ENCODE data around the gene IGFBP2. TPM values are rescaled to one million over a fixed set of nuclear protein-coding genes. Genes with fewer than 3 reads are reported as not detected.

IGFBP2 gene
- polyA plus RNA-seq, 4 donors: 9.8 to 163 (median 56.4) TPM

- H3K4me1 ChIP-seq (ENCODE audit: control insufficient read depth in 3 of 3, insufficient read depth in 2 of 3, low read depth in 1 of 3, low read length in 2 of 3): peaks cover 0 to 21% (median 2%) of the 10 kb centered on the region in 3 donors
- FAIRE-seq: no peak
- WGBS, 3 donors: 45 to 58% (median 55%) methylated on average over 13 of the region's 13 CpGs
- no peaks in the 10 kb centered on the region for H3K36me3 ChIP-seq (ENCODE audit: control insufficient read depth in 3 of 3, insufficient read depth in 2 of 3, low read depth in 1 of 3, low read length in 3 of 3)
- DNase-seq: no peak
- H3K4me3 ChIP-seq (ENCODE audit: low read depth in 1 of 3, low read length in 3 of 3): peak overlapping the region in 1 of 3 donors; percentile 46
- no peak overlapping the region for H3K27ac ChIP-seq (ENCODE audit: low read depth in 1 of 3, low read length in 2 of 3)
- no peaks in the 10 kb centered on the region for H3K9me3 ChIP-seq (ENCODE audit: control insufficient read depth in 2 of 2, insufficient read depth in 1 of 2, low read depth in 1 of 2, low read length in 1 of 2)
- H3K27me3 ChIP-seq (ENCODE audit: control insufficient read depth in 3 of 3, insufficient read depth in 3 of 3, low read length in 3 of 3): peaks cover 2 to 21% (median 8%) of the 10 kb centered on the region in 3 donors
Measured at GRCh38 chr2:216632346-216632951, 771 bp upstream of the IGFBP2 start.

GRCh38 chr2:216633616-216634369, 573 bp downstream of the IGFBP2 start:
- 0 to 1% (median 1%) methylated on average over 35 to 71 of the region's 71 CpGs for WGBS, 3 donors
- peak overlapping the region; percentile 37 to 89 (median 57) for H3K4me3 ChIP-seq (ENCODE audit: low read depth in 1 of 3, low read length in 3 of 3)
- H3K4me1 ChIP-seq (ENCODE audit: control insufficient read depth in 3 of 3, insufficient read depth in 2 of 3, low read depth in 1 of 3, low read length in 2 of 3): peaks cover 0 to 33% (median 5%) of the 10 kb centered on the region in 3 donors
- FAIRE-seq: no peak
- peak; percentile 24 to 75 for DNase-seq
- H3K27ac ChIP-seq (ENCODE audit: low read depth in 1 of 3, low read length in 2 of 3): peak overlapping the region in 2 of 3 donors; percentile 32 to 99
- no peaks in the 10 kb centered on the region for H3K9me3 ChIP-seq (ENCODE audit: control insufficient read depth in 2 of 2, insufficient read depth in 1 of 2, low read depth in 1 of 2, low read length in 1 of 2)
- peaks cover 2 to 21% (median 8%) of the 10 kb centered on the region in 3 donors for H3K27me3 ChIP-seq (ENCODE audit: control insufficient read depth in 3 of 3, insufficient read depth in 3 of 3, low read length in 3 of 3)
- H3K36me3 ChIP-seq (ENCODE audit: control insufficient read depth in 3 of 3, insufficient read depth in 2 of 3, low read depth in 1 of 3, low read length in 3 of 3): peaks cover 0 to 12% (median 0%) of the 10 kb centered on the region in 3 donors

- FAIRE-seq (no peak), DNase-seq (peak; percentile 17 to 68)
- Histone ChIP-seq H3K36me3 (ENCODE audit: control insufficient read depth in 3 of 3, insufficient read depth in 2 of 3, low read depth in 1 of 3, low read length in 3 of 3) (peaks cover 0 to 19% (median 0%) of the 10 kb centered on the region in 3 donors), H3K4me3 (ENCODE audit: low read depth in 1 of 3, low read length in 3 of 3) (peak overlapping the region in 2 of 3 donors; percentile 57 to 89), H3K9me3 (ENCODE audit: control insufficient read depth in 2 of 2, insufficient read depth in 1 of 2, low read depth in 1 of 2, low read length in 1 of 2) (no peaks in the 10 kb centered on the region), H3K27ac (ENCODE audit: low read depth in 1 of 3, low read length in 2 of 3) (peak overlapping the region in 1 of 3 donors; percentile 99), H3K4me1 (ENCODE audit: control insufficient read depth in 3 of 3, insufficient read depth in 2 of 3, low read depth in 1 of 3, low read length in 2 of 3) (peaks cover 0 to 33% (median 5%) of the 10 kb centered on the region in 3 donors), H3K27me3 (ENCODE audit: control insufficient read depth in 3 of 3, insufficient read depth in 3 of 3, low read length in 3 of 3) (peaks cover 2 to 21% (median 8%) of the 10 kb centered on the region in 3 donors)
- WGBS, 3 donors: 7 to 10% (median 10%) methylated on average over 23 of the region's 23 CpGs
Measured at GRCh38 chr2:216634370-216635148, 1.3 kb downstream of the IGFBP2 start.

- peaks cover 0 to 33% (median 5%) of the 10 kb centered on the region in 3 donors for H3K4me1 ChIP-seq (ENCODE audit: control insufficient read depth in 3 of 3, insufficient read depth in 2 of 3, low read depth in 1 of 3, low read length in 2 of 3)
- H3K27ac ChIP-seq (ENCODE audit: low read depth in 1 of 3, low read length in 2 of 3): peak overlapping the region in 1 of 3 donors; percentile 99
- WGBS, 3 donors: 21 to 24% (median 23%) methylated on average over 7 of the region's 7 CpGs
- H3K9me3 ChIP-seq (ENCODE audit: control insufficient read depth in 2 of 2, insufficient read depth in 1 of 2, low read depth in 1 of 2, low read length in 1 of 2): no peaks in the 10 kb centered on the region
- H3K36me3 ChIP-seq (ENCODE audit: control insufficient read depth in 3 of 3, insufficient read depth in 2 of 3, low read depth in 1 of 3, low read length in 3 of 3): peaks cover 0 to 24% (median 0%) of the 10 kb centered on the region in 3 donors
- peak overlapping the region in 1 of 3 donors; percentile 89 for H3K4me3 ChIP-seq (ENCODE audit: low read depth in 1 of 3, low read length in 3 of 3)
- FAIRE-seq (no peak), DNase-seq (peak in 1 of 2 donors; percentile 9)
- H3K27me3 ChIP-seq (ENCODE audit: control insufficient read depth in 3 of 3, insufficient read depth in 3 of 3, low read length in 3 of 3): peaks cover 2 to 21% (median 8%) of the 10 kb centered on the region in 3 donors
Measured at GRCh38 chr2:216635171-216635570, 2.0 kb downstream of the IGFBP2 start.

GRCh38 chr2:216635701-216636550, 2.7 kb downstream of the IGFBP2 start:
- H3K36me3 ChIP-seq (ENCODE audit: control insufficient read depth in 3 of 3, insufficient read depth in 2 of 3, low read depth in 1 of 3, low read length in 3 of 3): peaks cover 0 to 31% (median 0%) of the 10 kb centered on the region in 3 donors
- H3K4me1 ChIP-seq (ENCODE audit: control insufficient read depth in 3 of 3, insufficient read depth in 2 of 3, low read depth in 1 of 3, low read length in 2 of 3): peaks cover 0 to 33% (median 5%) of the 10 kb centered on the region in 3 donors
- DNase-seq (peak in 1 of 2 donors; percentile 57), FAIRE-seq (no peak)
- no peaks in the 10 kb centered on the region for H3K9me3 ChIP-seq (ENCODE audit: control insufficient read depth in 2 of 2, insufficient read depth in 1 of 2, low read depth in 1 of 2, low read length in 1 of 2)
- peak overlapping the region in 2 of 3 donors; percentile 74 to 99 for H3K27ac ChIP-seq (ENCODE audit: low read depth in 1 of 3, low read length in 2 of 3)
- H3K4me3 ChIP-seq (ENCODE audit: low read depth in 1 of 3, low read length in 3 of 3): peak overlapping the region in 1 of 3 donors; percentile 89
- H3K27me3 ChIP-seq (ENCODE audit: control insufficient read depth in 3 of 3, insufficient read depth in 3 of 3, low read length in 3 of 3): peaks cover 2 to 21% (median 8%) of the 10 kb centered on the region in 3 donors
- WGBS, 3 donors: 52 to 61% (median 53%) methylated on average over 17 to 18 of the region's 18 CpGs

GRCh38 chr2:216636551-216637450, 3.6 kb downstream of the IGFBP2 start:
- H3K4me1 ChIP-seq (ENCODE audit: control insufficient read depth in 3 of 3, insufficient read depth in 2 of 3, low read depth in 1 of 3, low read length in 2 of 3): peaks cover 0 to 33% (median 5%) of the 10 kb centered on the region in 3 donors
- DNase-seq (peak; percentile 94 to 95), FAIRE-seq (no peak)
- H3K27ac ChIP-seq (ENCODE audit: low read depth in 1 of 3, low read length in 2 of 3): peak overlapping the region in 2 of 3 donors; percentile 74 to 99
- no peaks in the 10 kb centered on the region for H3K9me3 ChIP-seq (ENCODE audit: control insufficient read depth in 2 of 2, insufficient read depth in 1 of 2, low read depth in 1 of 2, low read length in 1 of 2)
- peaks cover 2 to 21% (median 8%) of the 10 kb centered on the region in 3 donors for H3K27me3 ChIP-seq (ENCODE audit: control insufficient read depth in 3 of 3, insufficient read depth in 3 of 3, low read length in 3 of 3)
- H3K36me3 ChIP-seq (ENCODE audit: control insufficient read depth in 3 of 3, insufficient read depth in 2 of 3, low read depth in 1 of 3, low read length in 3 of 3): peaks cover 0 to 33% (median 0%) of the 10 kb centered on the region in 3 donors
- peak overlapping the region in 1 of 3 donors; percentile 89 for H3K4me3 ChIP-seq (ENCODE audit: low read depth in 1 of 3, low read length in 3 of 3)
- 10 to 43% (median 26%) methylated on average over 25 to 29 of the region's 29 CpGs for WGBS, 3 donors

- Histone ChIP-seq H3K9me3 (ENCODE audit: control insufficient read depth in 2 of 2, insufficient read depth in 1 of 2, low read depth in 1 of 2, low read length in 1 of 2) (no peaks in the 10 kb centered on the region), H3K27me3 (ENCODE audit: control insufficient read depth in 3 of 3, insufficient read depth in 3 of 3, low read length in 3 of 3) (peaks cover 2 to 21% (median 8%) of the 10 kb centered on the region in 3 donors), H3K36me3 (ENCODE audit: control insufficient read depth in 3 of 3, insufficient read depth in 2 of 3, low read depth in 1 of 3, low read length in 3 of 3) (peaks cover 0 to 34% (median 0%) of the 10 kb centered on the region in 3 donors), H3K4me3 (ENCODE audit: low read depth in 1 of 3, low read length in 3 of 3) (no peak overlapping the region), H3K27ac (ENCODE audit: low read depth in 1 of 3, low read length in 2 of 3) (peak overlapping the region in 2 of 3 donors; percentile 53 to 99), H3K4me1 (ENCODE audit: control insufficient read depth in 3 of 3, insufficient read depth in 2 of 3, low read depth in 1 of 3, low read length in 2 of 3) (peaks cover 0 to 33% (median 5%) of the 10 kb centered on the region in 3 donors)
- 12 to 59% (median 27%) methylated on average over 3 of the region's 3 CpGs for WGBS, 3 donors
- FAIRE-seq: no peak
- DNase-seq: no peak
Measured at GRCh38 chr2:216637472-216637871, 4.3 kb downstream of the IGFBP2 start.
